RCC 7860 (cell line): ENCODE results near the gene OGFOD2.

Experiments
- DNase-seq: peaks from one replicate; pipeline ENCODE4 v3.0.0-alpha.2; 2015; ENCODE audit warnings: low spot score
- FAIRE-seq: peaks from 2 replicates; lab custom pipeline; 2012; peaks lifted over from hg19 to GRCh38; lab: Jason Lieb, UNC

OGFOD2 gene

DNA sequence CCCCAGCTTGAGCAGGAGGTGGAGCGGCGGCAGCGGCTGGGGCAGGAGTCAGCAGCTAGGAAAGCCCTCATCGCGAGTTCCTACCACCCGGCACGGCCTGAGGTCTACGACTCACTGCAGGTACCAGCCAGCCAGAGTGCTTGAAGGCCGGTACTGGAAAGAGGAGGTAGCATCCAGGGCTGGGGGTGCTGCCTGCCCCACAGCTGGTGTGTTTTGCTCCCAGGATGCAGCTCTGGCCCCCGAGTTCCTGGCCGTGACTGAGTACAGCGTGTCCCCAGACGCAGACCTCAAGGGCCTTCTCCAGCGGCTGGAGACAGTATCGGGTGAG is 1.6 kb downstream of the OGFOD2 start:
- DNase-seq (no peak), FAIRE-seq (no peak)

GRCh38 chr12:122977153-122977552 is 2.1 kb downstream of the OGFOD2 start:
- no peak for FAIRE-seq
- no peak for DNase-seq

DNA sequence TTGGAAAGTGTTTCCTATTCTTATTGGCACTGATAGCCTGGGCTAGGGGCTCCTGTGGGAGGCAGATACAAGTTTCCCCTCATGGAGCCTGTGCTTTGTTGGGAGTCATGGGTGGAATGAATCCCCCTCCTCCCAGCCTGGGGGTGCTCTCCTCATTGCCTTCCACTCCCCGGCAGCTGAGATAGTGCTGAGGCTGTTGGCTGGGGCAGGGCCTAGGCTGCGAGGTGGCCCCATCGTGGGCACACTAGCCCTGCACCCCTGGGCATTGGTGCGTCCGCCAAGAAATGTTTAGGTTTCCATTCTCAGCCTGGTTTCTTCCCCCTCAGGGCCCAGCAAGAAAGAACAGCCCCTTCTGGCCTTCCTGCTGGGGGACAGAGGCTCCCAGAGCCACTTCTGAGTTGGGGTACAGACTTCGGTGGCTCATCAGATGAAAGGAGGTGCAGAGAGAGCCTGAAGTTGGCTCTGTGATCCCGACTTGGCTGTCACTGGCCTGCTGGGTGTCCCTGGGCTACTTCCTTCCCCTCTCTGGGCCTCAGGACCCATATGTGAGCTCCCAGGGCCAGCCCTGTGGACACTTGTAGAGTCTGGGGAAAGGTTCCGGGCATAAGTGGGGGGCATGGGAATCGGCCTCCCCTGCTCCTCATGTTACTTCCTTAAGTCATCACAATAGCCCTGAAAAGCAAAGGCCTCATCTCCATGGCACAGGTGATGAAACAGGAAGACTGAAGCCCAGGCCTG is 2.8 kb downstream of the OGFOD2 start:
- DNase-seq: no peak
- no peak for FAIRE-seq

DNA sequence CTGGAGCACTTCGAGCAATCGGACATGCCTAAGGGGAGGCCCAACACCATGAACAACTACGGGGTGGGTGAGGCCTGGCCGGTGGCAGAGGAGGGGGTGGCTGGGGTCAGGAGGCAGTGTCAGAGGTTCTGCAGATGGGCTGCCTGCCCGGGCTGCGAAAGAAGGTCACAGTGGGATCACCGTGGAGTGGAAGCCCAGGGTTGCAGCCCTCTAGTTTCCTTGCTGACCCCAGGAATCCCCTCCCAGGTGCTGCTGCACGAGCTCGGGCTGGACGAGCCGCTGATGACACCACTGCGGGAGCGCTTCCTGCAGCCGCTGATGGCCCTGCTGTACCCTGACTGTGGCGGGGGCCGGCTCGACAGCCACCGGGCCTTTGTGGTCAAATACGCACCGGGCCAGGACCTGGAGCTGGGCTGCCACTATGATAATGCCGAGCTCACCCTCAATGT is 3.5 kb downstream of the OGFOD2 start:
- DNase-seq (no peak), FAIRE-seq (no peak)

- DNase-seq (no peak), FAIRE-seq (no peak)
Observed at GRCh38 chr12:122979001-122979907, 4.2 kb downstream of the OGFOD2 start.

DNA sequence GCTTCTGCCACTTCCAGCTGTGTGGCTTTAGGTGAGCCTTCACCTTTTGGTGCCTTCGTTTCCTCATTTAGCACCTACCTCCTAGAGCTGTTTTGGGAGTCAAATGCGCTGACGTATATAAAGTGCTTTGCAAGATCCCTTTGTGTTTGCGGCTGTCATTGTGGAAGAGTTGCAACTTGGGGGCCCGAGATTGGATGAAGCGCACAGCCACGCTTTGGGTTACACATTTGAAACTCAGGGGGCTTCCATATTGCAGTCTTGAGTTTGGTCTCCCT is 4.8 kb downstream of the OGFOD2 start:
- DNase-seq (no peak), FAIRE-seq (no peak)

DNA sequence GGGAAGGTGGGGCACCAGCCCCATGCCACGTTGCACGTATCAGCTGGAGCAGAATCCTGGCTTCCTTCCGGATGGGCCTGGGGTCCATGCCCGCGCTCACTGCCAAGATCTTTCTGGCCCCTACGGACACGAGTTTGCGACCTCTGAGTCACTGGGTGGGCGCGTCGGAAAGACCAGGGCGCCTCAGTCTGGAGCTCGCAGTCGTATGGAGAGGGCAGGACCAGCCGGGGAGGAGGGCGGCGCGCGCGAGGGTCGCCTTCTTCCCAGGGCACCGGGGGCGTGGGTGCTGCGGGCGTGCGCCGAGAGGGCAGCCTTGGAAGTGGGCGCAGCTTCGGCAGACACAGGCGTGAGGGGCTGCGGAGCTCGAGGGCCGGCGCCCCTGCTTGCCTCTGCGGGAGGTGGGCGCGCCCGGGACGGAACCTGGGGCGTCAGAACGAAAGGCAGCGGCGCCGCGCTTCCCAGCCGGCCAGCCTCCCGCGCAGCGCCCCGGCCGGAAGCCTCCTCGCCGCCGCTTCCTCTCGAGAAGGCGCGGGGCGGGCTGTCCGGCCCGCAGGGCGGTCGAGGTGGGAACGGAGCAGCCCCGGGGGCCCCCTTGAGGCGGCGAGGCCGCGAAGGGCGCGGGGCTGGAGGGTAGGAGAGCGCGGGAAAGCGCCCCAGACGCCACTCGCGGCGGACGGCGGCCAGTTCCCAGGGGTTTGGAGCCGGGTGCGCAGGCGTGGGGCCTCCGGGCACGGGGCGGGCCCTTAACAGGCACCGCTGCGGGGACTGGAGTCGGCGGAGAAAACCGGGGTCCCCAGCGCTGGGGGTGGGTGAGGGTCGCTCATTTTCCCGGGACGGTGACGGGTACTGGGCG is 5.4 kb downstream of the OGFOD2 start, which contains the start of gene ARL6IP4:
TSS of gene ARL6IP4 (plus strand) at position 499 of the 853 bp plus-strand sequence. CDS start 459 bp downstream, outside the sequence.
- FAIRE-seq (no peak), DNase-seq (no peak)

DNA sequence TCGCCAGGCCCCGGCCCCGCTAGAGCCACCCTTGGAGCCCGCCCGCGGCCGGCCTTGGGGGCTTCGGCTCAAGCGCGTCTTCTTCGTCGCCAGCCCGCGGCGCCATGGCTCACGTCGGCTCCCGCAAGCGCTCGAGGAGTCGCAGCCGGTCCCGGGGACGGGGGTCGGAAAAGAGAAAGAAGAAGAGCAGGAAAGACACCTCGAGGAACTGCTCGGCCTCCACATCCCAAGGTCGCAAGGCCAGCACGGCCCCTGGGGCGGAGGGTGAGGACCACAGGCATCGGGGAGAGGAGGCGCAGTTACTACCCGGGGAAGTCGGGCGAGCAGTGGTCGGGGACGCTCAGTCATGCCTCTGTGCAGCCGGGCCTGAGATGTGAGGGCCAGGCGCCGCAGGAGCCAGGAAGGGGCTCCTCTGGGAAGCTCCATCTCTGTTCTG is 6.0 kb downstream of the OGFOD2 start:
- no peak for DNase-seq
- no peak for FAIRE-seq

GRCh38 chr12:122981587-122982476 is 6.8 kb downstream of the OGFOD2 start:
- no peak for DNase-seq
- no peak for FAIRE-seq

DNA sequence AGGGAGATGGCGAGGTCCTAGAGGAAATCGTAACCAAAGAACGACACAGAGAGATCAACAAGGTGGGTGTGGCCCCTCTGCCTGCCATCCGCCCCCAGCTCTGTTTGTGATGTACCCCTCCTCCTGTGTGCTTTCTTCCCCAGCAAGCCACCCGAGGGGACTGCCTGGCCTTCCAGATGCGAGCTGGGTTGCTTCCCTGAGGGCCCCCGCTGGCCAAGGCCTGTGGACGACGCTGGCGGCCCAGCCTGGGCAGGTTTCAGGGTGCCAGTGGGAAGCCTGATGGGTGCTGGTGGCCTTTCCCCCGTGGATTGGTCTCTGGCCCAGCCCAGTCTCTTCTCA is 7.4 kb downstream of the OGFOD2 start:
- FAIRE-seq: no peak
- no peak for DNase-seq

DNA sequence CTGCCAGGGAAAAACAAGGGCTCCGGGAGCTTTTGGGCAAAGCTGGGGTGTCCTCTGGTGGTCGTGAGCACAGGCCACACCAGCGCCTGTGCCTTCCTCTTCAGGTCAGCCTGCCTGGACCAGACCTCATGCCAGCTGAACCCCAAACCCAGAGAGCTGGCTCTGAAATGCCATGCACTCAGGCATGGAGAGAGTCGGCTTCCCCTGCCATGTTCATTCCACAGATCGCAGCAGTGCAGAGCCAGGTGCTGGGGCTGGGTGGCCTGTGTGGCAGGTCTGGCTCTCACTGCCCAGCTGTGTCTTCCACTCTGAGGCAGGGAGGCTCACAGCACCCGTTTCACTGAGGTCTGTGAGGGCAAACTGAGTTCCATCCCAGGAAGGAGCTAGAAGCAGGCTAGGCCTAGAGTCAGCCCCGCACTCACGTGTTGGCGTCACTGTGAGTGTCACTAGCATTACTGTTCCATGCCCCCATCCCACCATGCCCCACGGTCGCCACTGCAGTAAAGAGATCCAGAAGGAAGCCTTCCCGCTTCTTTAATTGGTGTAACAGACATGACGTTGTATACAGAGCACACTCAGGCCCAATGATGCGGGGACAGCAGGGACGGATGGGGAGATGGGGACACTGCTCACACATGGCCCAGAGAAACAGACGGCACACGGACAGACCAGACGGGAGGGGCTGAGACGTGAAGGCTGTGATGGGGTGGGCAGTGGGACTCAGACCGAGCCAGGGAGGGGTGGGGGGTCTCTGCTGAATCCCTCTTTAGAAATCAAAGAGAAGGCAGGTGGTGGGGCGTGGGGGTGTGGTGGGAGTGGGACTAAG is 8.1 kb downstream of the OGFOD2 start:
- DNase-seq (no peak), FAIRE-seq (no peak)

- DNase-seq (no peak), FAIRE-seq (no peak)
Observed at GRCh38 chr12:122983789-122984515, 8.9 kb downstream of the OGFOD2 start.

DNA sequence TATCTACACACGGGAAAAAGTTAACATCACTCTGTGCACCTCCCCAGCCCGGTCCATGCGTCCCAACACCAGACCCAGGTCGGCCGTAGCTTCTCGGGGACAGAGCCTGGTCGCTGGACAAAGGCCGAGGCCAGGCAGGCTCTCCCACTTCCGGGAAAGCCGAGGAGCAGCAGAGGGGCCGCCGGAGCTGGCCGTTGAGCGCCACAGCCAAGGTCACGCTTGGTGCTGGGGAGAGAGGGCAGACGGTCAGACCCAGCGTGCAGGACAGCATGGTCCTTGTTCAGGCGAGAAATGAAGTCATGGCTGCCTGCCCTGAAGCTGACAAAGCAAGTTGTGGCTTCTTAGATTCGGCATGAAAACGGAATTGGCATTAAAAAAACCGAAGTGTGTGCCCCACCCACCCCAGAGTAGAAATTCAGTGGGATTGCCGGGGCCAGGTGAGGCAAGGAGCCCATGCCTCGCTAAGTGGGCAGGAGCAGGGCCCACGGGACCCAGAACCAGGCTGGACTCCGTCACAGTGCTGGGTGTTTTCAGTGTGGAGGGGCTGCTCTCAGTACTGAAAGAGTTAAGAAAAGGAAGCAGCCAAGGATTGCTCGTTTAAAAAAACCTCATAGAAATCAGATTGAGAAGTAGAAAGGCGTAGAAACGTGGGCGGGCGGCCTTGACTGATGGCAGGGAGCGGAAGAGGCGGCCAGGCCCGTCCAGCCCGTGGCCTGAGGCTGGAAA is 9.7 kb downstream of the OGFOD2 start:
- FAIRE-seq: no peak
- DNase-seq: no peak

DNA sequence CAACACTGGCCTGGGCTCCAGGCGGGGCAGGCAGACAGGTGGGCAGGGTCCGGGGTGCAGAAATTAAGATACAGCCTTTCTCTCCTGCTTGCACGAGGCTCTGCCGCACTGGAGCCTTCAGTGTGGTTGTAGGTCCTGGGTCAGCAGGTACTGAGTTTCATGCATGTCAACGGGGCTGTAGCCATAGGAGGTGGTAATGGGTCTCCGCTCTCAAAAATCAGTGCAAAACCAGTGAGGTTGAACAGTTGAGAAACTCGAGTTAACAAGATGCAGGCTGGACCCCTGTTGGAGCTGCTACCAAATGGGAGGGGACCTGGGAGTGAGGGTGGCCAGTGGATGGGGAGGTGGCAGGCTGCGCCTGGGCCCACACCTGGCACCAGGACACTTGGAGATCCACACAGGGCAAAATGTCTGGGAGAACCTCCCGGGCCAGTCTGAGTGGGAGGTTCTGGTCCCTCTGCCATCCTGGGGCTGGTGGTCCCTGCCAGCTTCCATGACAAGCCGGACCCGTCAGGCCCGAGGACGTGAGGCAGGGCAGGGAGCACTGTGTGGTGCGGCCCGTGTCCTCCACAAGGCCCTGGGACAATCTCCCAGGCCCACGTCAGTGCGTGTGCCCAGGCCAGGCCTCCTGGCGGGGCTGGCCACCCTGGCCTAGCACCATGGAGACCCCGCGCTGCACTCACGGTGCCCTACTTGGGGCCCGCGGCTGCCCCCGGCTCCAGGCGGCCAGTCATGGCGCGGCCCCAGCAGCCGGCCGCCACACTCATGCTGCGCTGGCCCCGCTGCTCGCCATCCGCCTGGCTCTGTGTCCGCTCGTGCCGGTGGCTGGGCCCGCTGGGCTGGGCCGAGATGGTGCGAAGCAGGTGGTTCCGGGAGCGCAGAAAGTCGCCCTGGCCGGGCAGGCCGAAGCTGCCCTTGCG is 10.6 kb downstream of the OGFOD2 start:
- FAIRE-seq (no peak), DNase-seq (no peak)

- DNase-seq (no peak), FAIRE-seq (no peak)
Observed at GRCh38 chr12:122986258-122986871, 11.3 kb downstream of the OGFOD2 start.

GRCh38 chr12:122987086-122987951 is 12.3 kb downstream of the OGFOD2 start:
- DNase-seq: no peak
- FAIRE-seq: no peak
